ENCODE data around the gene CORIN.

DNA sequence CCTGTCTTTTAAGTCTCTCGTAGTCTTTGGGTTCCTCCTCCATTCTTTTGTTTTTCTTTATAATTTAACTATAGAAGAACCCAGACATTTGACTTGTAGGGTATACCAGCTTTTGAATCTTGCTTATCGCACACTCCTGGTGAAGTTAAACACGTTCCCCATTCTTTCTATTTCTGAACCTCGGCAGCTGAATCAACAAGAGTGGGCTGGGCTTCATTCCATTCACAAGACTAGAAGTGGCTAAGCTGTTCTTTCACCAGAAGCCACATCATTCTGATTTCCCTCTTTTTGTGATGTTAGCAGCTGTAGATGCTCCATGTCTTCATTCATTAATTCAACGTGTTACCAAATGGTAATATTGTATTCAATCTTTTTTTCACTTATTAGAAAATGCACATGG, 167.9 kb downstream of the CORIN start:
- TF ChIP-seq CBX1 (IDR thresholded peaks at IDR 0.05; ENCODE audit: low read depth): no peak
- TF ChIP-seq, protein P1, sequence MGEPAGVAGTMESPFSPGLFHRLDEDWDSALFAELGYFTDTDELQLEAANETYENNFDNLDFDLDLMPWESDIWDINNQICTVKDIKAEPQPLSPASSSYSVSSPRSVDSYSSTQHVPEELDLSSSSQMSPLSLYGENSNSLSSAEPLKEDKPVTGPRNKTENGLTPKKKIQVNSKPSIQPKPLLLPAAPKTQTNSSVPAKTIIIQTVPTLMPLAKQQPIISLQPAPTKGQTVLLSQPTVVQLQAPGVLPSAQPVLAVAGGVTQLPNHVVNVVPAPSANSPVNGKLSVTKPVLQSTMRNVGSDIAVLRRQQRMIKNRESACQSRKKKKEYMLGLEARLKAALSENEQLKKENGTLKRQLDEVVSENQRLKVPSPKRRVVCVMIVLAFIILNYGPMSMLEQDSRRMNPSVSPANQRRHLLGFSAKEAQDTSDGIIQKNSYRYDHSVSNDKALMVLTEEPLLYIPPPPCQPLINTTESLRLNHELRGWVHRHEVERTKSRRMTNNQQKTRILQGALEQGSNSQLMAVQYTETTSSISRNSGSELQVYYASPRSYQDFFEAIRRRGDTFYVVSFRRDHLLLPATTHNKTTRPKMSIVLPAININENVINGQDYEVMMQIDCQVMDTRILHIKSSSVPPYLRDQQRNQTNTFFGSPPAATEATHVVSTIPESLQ (CRISPR knock-in tag; conservative IDR thresholded peaks at IDR 0.05): no peak

All from HepG2 (cell line).